ENCODE results near the gene MRGPRE. TPM values are rescaled to one million over a fixed set of nuclear protein-coding genes. Genes with fewer than 3 reads are reported as not detected.

MRGPRE gene
- total RNA-seq, 1 experiment from 2014 or later: not detected

GRCh38 chr11:3234846-3235245 lies 2.6 kb upstream of the MRGPRE start (continued):
- no peak for TF ChIP-seq KAT7 (CRISPR knock-in tag; IDR thresholded peaks at IDR 0.05; ENCODE audit: borderline replicate concordance)
- no peak for TF ChIP-seq SMAD3 (CRISPR knock-in tag; IDR thresholded peaks at IDR 0.05; ENCODE audit: borderline replicate concordance)
- TF ChIP-seq TEAD1 (CRISPR knock-in tag; IDR thresholded peaks at IDR 0.05): no peak
- no peak for TF ChIP-seq E2F1 (CRISPR knock-in tag; IDR thresholded peaks at IDR 0.05)
- TF ChIP-seq CBFB (CRISPR knock-in tag; IDR thresholded peaks at IDR 0.05; ENCODE audit: low read depth): no peak
- TF ChIP-seq MXD4 (CRISPR knock-in tag; IDR thresholded peaks at IDR 0.05; ENCODE audit: borderline replicate concordance): no peak
- no peak for TF ChIP-seq ZNF512 (CRISPR knock-in tag; IDR thresholded peaks at IDR 0.05; ENCODE audit: borderline replicate concordance)

- no peaks in the 10 kb centered on the region for H3K36me3 Mint-ChIP-seq
- H3K4me3 Mint-ChIP-seq: no peak overlapping the region
- no peak overlapping the region for H3K27ac Mint-ChIP-seq
- TF ChIP-seq EMX1 (CRISPR knock-in tag; IDR thresholded peaks at IDR 0.05) (no peak), ZNF532 (CRISPR knock-in tag; IDR thresholded peaks at IDR 0.05; ENCODE audit: borderline replicate concordance) (no peak), STAT6 (CRISPR knock-in tag; conservative IDR thresholded peaks at IDR 0.05; ENCODE audit: low read depth) (no peak), PRDM15 (CRISPR knock-in tag; IDR thresholded peaks at IDR 0.05) (no peak), TEAD1 (CRISPR knock-in tag; IDR thresholded peaks at IDR 0.05) (no peak), ZBTB21 (CRISPR knock-in tag; IDR thresholded peaks at IDR 0.05; ENCODE audit: borderline replicate concordance) (no peak), ZSCAN18 (CRISPR knock-in tag; IDR thresholded peaks at IDR 0.05) (no peak), IRF1 (CRISPR knock-in tag; IDR thresholded peaks at IDR 0.05) (no peak), PREB (CRISPR knock-in tag; IDR thresholded peaks at IDR 0.05; ENCODE audit: borderline replicate concordance) (no peak), E2F5 (CRISPR knock-in tag; IDR thresholded peaks at IDR 0.05) (no peak)
Measured at GRCh38 chr11:3232956-3233355, 739 bp upstream of the MRGPRE start.

More at GRCh38 chr11:3232956-3233355, 739 bp upstream of the MRGPRE start:
- no peak for DNase-seq (ENCODE audit: low spot score)
- ChIA-PET POLR2A (no interaction called here), CTCF (interaction anchor here (1.4 to 2.1 kb wide), 2 partner anchors 9 to 141 kb away, joined by 5 to 7 read pairs; no protein-coding TSS in a partner anchor)
- no peak for ATAC-seq
- no peaks in the 10 kb centered on the region for H3K9me3 Mint-ChIP-seq
- peaks cover 11% of the 10 kb centered on the region for H3K27me3 Mint-ChIP-seq (ENCODE audit: low read depth)
- peaks cover 12% of the 10 kb centered on the region for H3K4me1 Mint-ChIP-seq

Data from WTC11 (cell line).